ENCODE measurements around the gene SAMD11.
"Not testable (repeated sequence)": the region's sequence is repeated elsewhere in the genome, so short reads cannot be mapped to it uniquely, and the experiment has no call there.

The SAMD11 gene

GRCh38 chr1:985126-985525 is 61.4 kb downstream of the SAMD11 start:
- TF ChIP-seq, protein P1, sequence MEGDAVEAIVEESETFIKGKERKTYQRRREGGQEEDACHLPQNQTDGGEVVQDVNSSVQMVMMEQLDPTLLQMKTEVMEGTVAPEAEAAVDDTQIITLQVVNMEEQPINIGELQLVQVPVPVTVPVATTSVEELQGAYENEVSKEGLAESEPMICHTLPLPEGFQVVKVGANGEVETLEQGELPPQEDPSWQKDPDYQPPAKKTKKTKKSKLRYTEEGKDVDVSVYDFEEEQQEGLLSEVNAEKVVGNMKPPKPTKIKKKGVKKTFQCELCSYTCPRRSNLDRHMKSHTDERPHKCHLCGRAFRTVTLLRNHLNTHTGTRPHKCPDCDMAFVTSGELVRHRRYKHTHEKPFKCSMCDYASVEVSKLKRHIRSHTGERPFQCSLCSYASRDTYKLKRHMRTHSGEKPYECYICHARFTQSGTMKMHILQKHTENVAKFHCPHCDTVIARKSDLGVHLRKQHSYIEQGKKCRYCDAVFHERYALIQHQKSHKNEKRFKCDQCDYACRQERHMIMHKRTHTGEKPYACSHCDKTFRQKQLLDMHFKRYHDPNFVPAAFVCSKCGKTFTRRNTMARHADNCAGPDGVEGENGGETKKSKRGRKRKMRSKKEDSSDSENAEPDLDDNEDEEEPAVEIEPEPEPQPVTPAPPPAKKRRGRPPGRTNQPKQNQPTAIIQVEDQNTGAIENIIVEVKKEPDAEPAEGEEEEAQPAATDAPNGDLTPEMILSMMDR (conservative IDR thresholded peaks at IDR 0.05; ENCODE audit: low read length): no peak
- H3K36me3 ChIP-seq (ENCODE audit: insufficient read depth, low read length): no peaks in the 10 kb centered on the region
- no peaks in the 10 kb centered on the region for H4K20me1 ChIP-seq (ENCODE audit: insufficient read depth, low read length, poor library complexity, severe bottlenecking)
- no peaks in the 10 kb centered on the region for H3K4me1 ChIP-seq (ENCODE audit: insufficient read depth, low read length, poor library complexity, severe bottlenecking)
- H3F3A ChIP-seq (ENCODE audit: low read depth): no peaks in the 10 kb centered on the region
- no peaks in the 10 kb centered on the region for H3K9me3 ChIP-seq (ENCODE audit: insufficient read depth, low read depth, low read length)
- no peaks in the 10 kb centered on the region for H3K9me2 ChIP-seq (replicated peaks; ENCODE audit: low read depth, low read length)
- H3K4me3 ChIP-seq (ENCODE audit: low read length, poor library complexity, severe bottlenecking): no peak overlapping the region
- no peak overlapping the region for H3K4me2 ChIP-seq (ENCODE audit: low read depth, low read length, poor library complexity, severe bottlenecking)
- H3K9ac ChIP-seq (ENCODE audit: low read depth, low read length, poor library complexity, severe bottlenecking): no peak overlapping the region
- H3K79me2 ChIP-seq (ENCODE audit: insufficient read depth, low read length): no peaks in the 10 kb centered on the region
- no peaks in the 10 kb centered on the region for H3K27me3 ChIP-seq (ENCODE audit: insufficient read depth, low read length, poor library complexity, severe bottlenecking)
- H2AFZ ChIP-seq (ENCODE audit: low read length): no peak overlapping the region

- not testable (repeated sequence) for H3F3A ChIP-seq (ENCODE audit: low read depth); H3K27me3 ChIP-seq (ENCODE audit: insufficient read depth, low read length, poor library complexity, severe bottlenecking); H3K9me2 ChIP-seq (replicated peaks; ENCODE audit: low read depth, low read length); H3K4me3 ChIP-seq (ENCODE audit: low read length, poor library complexity, severe bottlenecking); H3K9me3 ChIP-seq (ENCODE audit: insufficient read depth, low read depth, low read length); H4K20me1 ChIP-seq (ENCODE audit: insufficient read depth, low read length, poor library complexity, severe bottlenecking); H3K79me2 ChIP-seq (ENCODE audit: insufficient read depth, low read length); H3K4me2 ChIP-seq (ENCODE audit: low read depth, low read length, poor library complexity, severe bottlenecking); H3K4me1 ChIP-seq (ENCODE audit: insufficient read depth, low read length, poor library complexity, severe bottlenecking); H2AFZ ChIP-seq (ENCODE audit: low read length); H3K9ac ChIP-seq (ENCODE audit: low read depth, low read length, poor library complexity, severe bottlenecking); H3K36me3 ChIP-seq (ENCODE audit: insufficient read depth, low read length)
Observed at GRCh38 chr1:988061-988460, 64.3 kb downstream of the SAMD11 start.

- H3K9me3 ChIP-seq (ENCODE audit: insufficient read depth, low read depth, low read length); H3K27me3 ChIP-seq (ENCODE audit: insufficient read depth, low read length, poor library complexity, severe bottlenecking): not testable (repeated sequence)
Observed at GRCh38 chr1:991275-991674, 67.6 kb downstream of the SAMD11 start.

GRCh38 chr1:991895-992294 is 68.2 kb downstream of the SAMD11 start:
- H2AFZ ChIP-seq (ENCODE audit: low read length): no peak overlapping the region
- H3K9me2 ChIP-seq (replicated peaks; ENCODE audit: low read depth, low read length): no peaks in the 10 kb centered on the region
- no peak overlapping the region for H3K4me3 ChIP-seq (ENCODE audit: low read length, poor library complexity, severe bottlenecking)
- no peaks in the 10 kb centered on the region for H3K79me2 ChIP-seq (ENCODE audit: insufficient read depth, low read length)
- no peak overlapping the region for H3K9ac ChIP-seq (ENCODE audit: low read depth, low read length, poor library complexity, severe bottlenecking)
- H3K4me2 ChIP-seq (ENCODE audit: low read depth, low read length, poor library complexity, severe bottlenecking): no peak overlapping the region
- H3F3A ChIP-seq (ENCODE audit: low read depth): no peaks in the 10 kb centered on the region
- TF ChIP-seq, protein P1 (conservative IDR thresholded peaks at IDR 0.05; ENCODE audit: low read length): no peak
- no peak for TF ChIP-seq EZH2phosphoT487 (IDR thresholded peaks at IDR 0.05; ENCODE audit: borderline replicate concordance)
- H4K20me1 ChIP-seq (ENCODE audit: insufficient read depth, low read length, poor library complexity, severe bottlenecking): peaks cover 3% of the 10 kb centered on the region
- no peaks in the 10 kb centered on the region for H3K27me3 ChIP-seq (ENCODE audit: insufficient read depth, low read length, poor library complexity, severe bottlenecking)
- H3K36me3 ChIP-seq (ENCODE audit: insufficient read depth, low read length): no peaks in the 10 kb centered on the region
- H3K4me1 ChIP-seq (ENCODE audit: insufficient read depth, low read length, poor library complexity, severe bottlenecking): peaks cover 9% of the 10 kb centered on the region
- H3K9me3 ChIP-seq (ENCODE audit: insufficient read depth, low read depth, low read length): no peaks in the 10 kb centered on the region

More at GRCh38 chr1:991275-991674, 67.6 kb downstream of the SAMD11 start:
- not testable (repeated sequence) for H3K4me2 ChIP-seq (ENCODE audit: low read depth, low read length, poor library complexity, severe bottlenecking); H2AFZ ChIP-seq (ENCODE audit: low read length); H3K9me2 ChIP-seq (replicated peaks; ENCODE audit: low read depth, low read length); H3K4me3 ChIP-seq (ENCODE audit: low read length, poor library complexity, severe bottlenecking); H3K79me2 ChIP-seq (ENCODE audit: insufficient read depth, low read length); H3F3A ChIP-seq (ENCODE audit: low read depth); H4K20me1 ChIP-seq (ENCODE audit: insufficient read depth, low read length, poor library complexity, severe bottlenecking); H3K9ac ChIP-seq (ENCODE audit: low read depth, low read length, poor library complexity, severe bottlenecking); H3K4me1 ChIP-seq (ENCODE audit: insufficient read depth, low read length, poor library complexity, severe bottlenecking); H3K36me3 ChIP-seq (ENCODE audit: insufficient read depth, low read length)
